GM10266 (cell line): ENCODE data around the gene KLHL40.
A peak's percentile ranks its signal among the peaks of the same experiment; 100 is the strongest.

Experiments
- DNase-seq: peaks from one replicate; pipeline ENCODE4 v3.0.0; 2012; ENCODE audit errors: extremely low spot score
- CTCF ChIP-seq: IDR thresholded peaks from 2 replicates; pipeline ENCODE4 v1.5.1; 2012; ENCODE audit warnings: mild to moderate bottlenecking, low read depth; ENCODE audit not compliant: control insufficient read depth, insufficient read depth; ENCODE audit errors: missing control alignments

The KLHL40 gene

DNA sequence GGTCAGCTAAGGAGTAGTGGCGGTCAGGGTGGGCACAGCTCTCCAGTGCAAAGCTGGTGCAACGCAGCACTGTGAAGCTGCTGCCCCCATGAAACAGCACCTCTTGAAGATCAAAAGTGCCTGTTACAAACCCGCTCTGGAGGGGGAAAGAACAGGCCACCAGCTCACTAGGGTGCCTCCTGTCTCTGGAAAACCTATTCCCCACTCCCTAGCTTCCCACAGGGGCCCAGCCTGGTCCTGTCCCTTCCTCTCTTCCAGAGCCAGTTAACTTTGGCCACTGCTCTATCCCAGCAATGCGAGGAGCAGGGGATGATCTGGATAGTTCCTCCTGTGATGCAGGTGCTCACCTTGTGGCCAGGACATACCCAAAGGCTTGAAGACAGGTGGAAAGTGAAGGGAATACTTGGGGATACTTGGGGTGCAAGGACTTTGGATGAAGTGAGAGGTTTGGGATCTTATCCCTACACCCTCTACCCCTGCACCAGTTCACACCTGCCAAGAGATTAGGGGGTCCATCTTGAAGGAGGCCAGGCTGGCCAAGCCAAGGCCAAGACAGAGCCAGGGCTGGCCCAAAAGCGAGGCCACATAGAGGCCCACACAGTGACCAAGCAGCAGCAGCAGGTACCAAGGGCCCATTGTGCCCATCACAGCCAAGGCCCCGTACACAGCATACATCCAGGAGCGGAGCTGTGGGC is 13.0 kb downstream of the KLHL40 start:
- no peak for DNase-seq
- no peak for TF ChIP-seq CTCF

GRCh38 chr3:42698911-42699230 is 13.5 kb downstream of the KLHL40 start:
- no peak for DNase-seq
- no peak for TF ChIP-seq CTCF

DNA sequence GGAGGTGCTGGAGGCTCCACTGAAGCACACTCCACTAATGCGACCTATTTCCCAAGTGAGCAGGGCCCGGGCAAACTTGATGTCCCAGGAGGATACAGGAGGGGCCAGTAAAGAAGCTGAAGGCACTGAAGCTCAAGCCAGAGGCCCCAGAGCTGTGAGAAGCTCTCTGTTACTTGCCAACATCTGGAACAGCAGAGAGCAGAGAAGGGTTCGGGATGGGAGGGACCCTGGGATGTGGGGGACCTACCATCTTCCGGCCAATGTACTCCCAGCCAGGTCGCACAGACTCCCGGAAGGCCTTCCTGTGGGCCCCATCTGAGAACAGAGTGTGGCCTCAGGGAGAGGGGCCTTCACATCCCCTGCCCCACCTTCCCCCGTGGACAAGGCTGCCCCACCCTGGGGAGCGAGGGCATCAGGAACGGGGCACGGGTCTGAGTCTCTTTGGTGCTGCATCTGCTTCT is 14.2 kb downstream of the KLHL40 start:
- no peak for TF ChIP-seq CTCF

GRCh38 chr3:42700366-42701288 is 15.3 kb downstream of the KLHL40 start:
- no peak for DNase-seq
- no peak for TF ChIP-seq CTCF

More for the DNA sequence above, 14.2 kb downstream of the KLHL40 start:
- DNase-seq, result no peak

- no peak for TF ChIP-seq CTCF
- peak; percentile 70 for DNase-seq
Observed at GRCh38 chr3:42701371-42702065, 16.2 kb downstream of the KLHL40 start.

- no peak for TF ChIP-seq CTCF
- no peak for DNase-seq
Observed at GRCh38 chr3:42702066-42702951, 17.0 kb downstream of the KLHL40 start, which contains the start of gene HHATL. Gene HHATL (minus strand): TSS chr3:42702798. CDS start chr3:42700826, 1,972 bp downstream.
